ENCODE data around the gene RBMS3.

GRCh38 chr3:29576181-29576580, 295.3 kb downstream of the RBMS3 start:
- TF ChIP-seq EZH2phosphoT487 (IDR thresholded peaks at IDR 0.05; ENCODE audit: unreplicated experiment) (no peak), POLR2AphosphoS5 (IDR thresholded peaks at IDR 0.05; ENCODE audit: low read depth) (no peak), CTCF (conservative IDR thresholded peaks at IDR 0.05; ENCODE audit: low read depth in 2 of 2) (no peak), JUNB (IDR thresholded peaks at IDR 0.05; ENCODE audit: unreplicated experiment) (no peak), ZNF331 (CRISPR knock-in tag; IDR thresholded peaks at IDR 0.05; ENCODE audit: low read depth) (no peak), REST (IDR thresholded peaks at IDR 0.05; ENCODE audit: unreplicated experiment) (no peak), CREB1 (CRISPR knock-in tag; IDR thresholded peaks at IDR 0.05; ENCODE audit: low read depth) (no peak), EZH2 (IDR thresholded peaks at IDR 0.05; ENCODE audit: low read depth, unreplicated experiment) (no peak), ETS1 (IDR thresholded peaks at IDR 0.05) (no peak)
